Mesothelial cell of epicardium (in vitro differentiated cells): ENCODE results near the gene KDM4B. TPM values are rescaled to one million over a fixed set of nuclear protein-coding genes. Genes with fewer than 3 reads are reported as not detected.
"Not testable (repeated sequence)": the region's sequence is repeated elsewhere in the genome, so short reads cannot be mapped to it uniquely, and the experiment has no call there.

Source experiments
- DNase-seq, 2 experiments: peaks; one replicate each; pipeline ENCODE4 v3.0.0; 2021; ENCODE audit warnings: low spot score in 2 of 2; ENCODE audit not compliant: unreplicated experiment in 2 of 2
- H3K27ac Mint-ChIP-seq: 2 replicates; pipeline ENCODE4 v1.8.0; 2021; ENCODE audit warnings: mixed read lengths
- H3K27me3 Mint-ChIP-seq: 2 replicates; pipeline ENCODE4 v1.8.0; 2021; ENCODE audit warnings: low read depth, mixed read lengths
- H3K36me3 Mint-ChIP-seq: 2 replicates; pipeline ENCODE4 v1.8.0; 2021; ENCODE audit warnings: mixed read lengths
- H3K4me1 Mint-ChIP-seq: 2 replicates; pipeline ENCODE4 v1.8.0; 2021; ENCODE audit warnings: mixed read lengths
- H3K4me3 Mint-ChIP-seq: 2 replicates; pipeline ENCODE4 v1.8.0; 2021; ENCODE audit warnings: mild to moderate bottlenecking, moderate library complexity, mixed read lengths
- H3K9me3 Mint-ChIP-seq: 2 replicates; pipeline ENCODE4 v1.8.0; 2021; ENCODE audit warnings: mixed read lengths
- total RNA-seq: library from RNA; stranded (reverse); gene quantifications from 3 replicates; pipeline ENCODE4 v1.2.1, GENCODE V29; 2021
- TF ChIP-seq, protein P1 (sequence below): fragments of 200-600 bp; sonication (generic); IDR thresholded peaks from one replicate; pipeline ENCODE4 v1.5.0; 2021; ENCODE audit warnings: antibody characterized with exemption; ENCODE audit not compliant: unreplicated experiment

KDM4B gene
- total RNA-seq, 1 donor from 2014 or later = 80.5 TPM

DNA sequence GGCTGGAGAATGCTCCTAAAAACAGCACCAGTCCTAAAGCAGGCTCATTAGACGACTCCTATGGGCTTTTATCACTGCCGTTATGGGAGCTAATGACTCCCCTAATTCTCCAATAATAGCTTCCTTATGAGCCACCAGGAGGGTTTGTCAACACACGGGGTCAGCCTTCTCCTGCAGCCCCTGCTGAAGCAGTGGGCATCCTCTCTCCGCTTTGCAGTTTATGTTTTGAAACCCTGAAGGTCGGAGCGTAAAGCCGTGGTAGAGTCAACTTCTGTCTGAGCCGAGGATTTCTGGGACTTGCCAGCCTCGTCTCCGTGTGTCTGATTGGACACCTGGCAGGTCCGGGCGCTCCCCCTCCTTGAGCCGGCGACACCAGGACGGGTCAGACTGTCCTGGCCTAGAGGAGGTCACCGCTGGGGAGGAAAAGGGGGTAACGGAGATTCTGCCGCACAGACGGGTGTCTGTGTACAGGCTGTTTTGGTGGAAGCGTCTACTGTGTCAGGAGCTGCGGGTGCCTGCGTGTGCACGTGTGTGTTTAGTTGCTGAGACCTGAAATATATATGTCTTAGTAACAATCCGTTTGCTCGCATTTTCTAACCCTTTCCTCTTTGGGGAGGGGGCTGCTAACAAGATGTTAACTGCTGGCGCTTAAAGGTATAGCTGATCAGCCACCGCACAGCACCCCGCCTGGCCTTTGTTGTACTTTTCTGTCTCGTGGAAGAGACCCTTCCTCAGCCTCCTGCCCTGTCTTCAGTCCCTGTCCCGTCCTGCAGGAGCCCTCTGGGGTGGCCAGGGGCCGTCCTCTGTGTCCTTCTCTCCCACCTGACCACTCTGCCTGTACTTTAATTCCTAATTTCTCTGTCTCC, 1.9 kb downstream of the KDM4B start:
- Mint-ChIP-seq H3K4me1 (peaks cover 37% of the 10 kb centered on the region), H3K36me3 (no peaks in the 10 kb centered on the region), H3K27ac (peak overlapping the region; percentile 79), H3K27me3 (no peaks in the 10 kb centered on the region), H3K9me3 (no peaks in the 10 kb centered on the region), H3K4me3 (peak overlapping the region; percentile 92)
- TF ChIP-seq, protein P1, sequence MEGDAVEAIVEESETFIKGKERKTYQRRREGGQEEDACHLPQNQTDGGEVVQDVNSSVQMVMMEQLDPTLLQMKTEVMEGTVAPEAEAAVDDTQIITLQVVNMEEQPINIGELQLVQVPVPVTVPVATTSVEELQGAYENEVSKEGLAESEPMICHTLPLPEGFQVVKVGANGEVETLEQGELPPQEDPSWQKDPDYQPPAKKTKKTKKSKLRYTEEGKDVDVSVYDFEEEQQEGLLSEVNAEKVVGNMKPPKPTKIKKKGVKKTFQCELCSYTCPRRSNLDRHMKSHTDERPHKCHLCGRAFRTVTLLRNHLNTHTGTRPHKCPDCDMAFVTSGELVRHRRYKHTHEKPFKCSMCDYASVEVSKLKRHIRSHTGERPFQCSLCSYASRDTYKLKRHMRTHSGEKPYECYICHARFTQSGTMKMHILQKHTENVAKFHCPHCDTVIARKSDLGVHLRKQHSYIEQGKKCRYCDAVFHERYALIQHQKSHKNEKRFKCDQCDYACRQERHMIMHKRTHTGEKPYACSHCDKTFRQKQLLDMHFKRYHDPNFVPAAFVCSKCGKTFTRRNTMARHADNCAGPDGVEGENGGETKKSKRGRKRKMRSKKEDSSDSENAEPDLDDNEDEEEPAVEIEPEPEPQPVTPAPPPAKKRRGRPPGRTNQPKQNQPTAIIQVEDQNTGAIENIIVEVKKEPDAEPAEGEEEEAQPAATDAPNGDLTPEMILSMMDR = no peak
- no peak for DNase-seq

DNA sequence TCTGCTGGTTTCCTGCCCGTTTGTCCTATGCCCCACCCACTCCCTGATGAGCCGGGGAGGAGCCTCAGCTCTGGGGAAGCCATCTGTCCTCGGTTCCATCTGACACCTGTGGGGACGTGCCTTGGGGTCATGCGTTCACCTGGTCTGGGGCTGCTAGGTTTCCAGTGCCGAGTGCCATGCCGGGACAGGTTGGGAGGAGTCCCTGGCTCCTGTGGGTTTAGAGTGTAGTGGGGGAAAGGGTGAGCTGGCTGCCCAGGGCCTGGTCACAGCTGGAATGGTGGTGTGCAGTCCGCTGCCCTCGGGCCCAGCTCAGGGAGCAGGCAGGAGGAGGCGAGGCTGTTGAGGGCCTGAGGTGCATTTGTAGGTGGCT, 2.5 kb downstream of the KDM4B start:
- TF ChIP-seq, protein P1 = no peak
- peak overlapping the region; percentile 92 for H3K4me3 Mint-ChIP-seq
- peaks cover 41% of the 10 kb centered on the region for H3K4me1 Mint-ChIP-seq
- H3K27ac Mint-ChIP-seq = peak overlapping the region; percentile 63
- H3K9me3 Mint-ChIP-seq = no peaks in the 10 kb centered on the region
- no peaks in the 10 kb centered on the region for H3K27me3 Mint-ChIP-seq
- H3K36me3 Mint-ChIP-seq = no peaks in the 10 kb centered on the region
- DNase-seq = no peak

DNA sequence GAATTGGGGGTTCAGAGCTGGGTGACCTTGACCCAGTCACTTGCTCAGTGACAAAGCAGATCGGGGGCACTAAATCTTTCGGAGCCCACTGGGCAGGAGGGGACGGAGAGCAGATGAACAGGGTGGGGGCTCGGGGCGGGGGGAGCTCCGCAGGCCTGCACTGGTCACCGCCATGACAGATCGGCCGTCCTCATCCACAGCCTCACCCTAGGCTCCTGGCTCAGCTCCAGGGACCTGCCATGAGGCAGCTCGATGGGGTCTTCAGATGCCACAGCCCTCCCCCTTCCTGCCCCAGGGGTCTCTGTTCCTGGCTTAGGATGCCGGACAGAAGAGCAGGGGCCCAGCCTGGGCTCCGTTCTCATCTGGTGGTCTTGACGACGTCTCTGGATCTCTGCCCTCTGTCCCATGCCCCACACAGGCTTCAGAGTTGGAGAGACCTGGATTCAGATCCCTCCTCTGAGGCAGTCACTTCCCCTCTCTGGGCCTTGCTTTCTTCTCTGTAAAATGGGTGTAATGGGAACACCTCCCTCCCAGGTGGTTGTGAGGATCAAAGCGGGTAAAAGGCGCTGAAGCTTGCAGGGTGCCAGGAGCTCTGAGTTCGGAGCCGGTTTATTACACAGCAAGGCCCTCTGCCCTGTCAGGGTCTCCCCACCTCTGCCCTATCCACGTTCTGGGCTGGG, 3.0 kb downstream of the KDM4B start:
- DNase-seq = no peak
- no peaks in the 10 kb centered on the region for H3K9me3 Mint-ChIP-seq
- no peaks in the 10 kb centered on the region for H3K27me3 Mint-ChIP-seq
- TF ChIP-seq, protein P1 = no peak
- H3K4me3 Mint-ChIP-seq = peak overlapping the region; percentile 92
- H3K4me1 Mint-ChIP-seq = peaks cover 44% of the 10 kb centered on the region
- no peaks in the 10 kb centered on the region for H3K36me3 Mint-ChIP-seq
- peak overlapping the region; percentile 63 for H3K27ac Mint-ChIP-seq

DNA sequence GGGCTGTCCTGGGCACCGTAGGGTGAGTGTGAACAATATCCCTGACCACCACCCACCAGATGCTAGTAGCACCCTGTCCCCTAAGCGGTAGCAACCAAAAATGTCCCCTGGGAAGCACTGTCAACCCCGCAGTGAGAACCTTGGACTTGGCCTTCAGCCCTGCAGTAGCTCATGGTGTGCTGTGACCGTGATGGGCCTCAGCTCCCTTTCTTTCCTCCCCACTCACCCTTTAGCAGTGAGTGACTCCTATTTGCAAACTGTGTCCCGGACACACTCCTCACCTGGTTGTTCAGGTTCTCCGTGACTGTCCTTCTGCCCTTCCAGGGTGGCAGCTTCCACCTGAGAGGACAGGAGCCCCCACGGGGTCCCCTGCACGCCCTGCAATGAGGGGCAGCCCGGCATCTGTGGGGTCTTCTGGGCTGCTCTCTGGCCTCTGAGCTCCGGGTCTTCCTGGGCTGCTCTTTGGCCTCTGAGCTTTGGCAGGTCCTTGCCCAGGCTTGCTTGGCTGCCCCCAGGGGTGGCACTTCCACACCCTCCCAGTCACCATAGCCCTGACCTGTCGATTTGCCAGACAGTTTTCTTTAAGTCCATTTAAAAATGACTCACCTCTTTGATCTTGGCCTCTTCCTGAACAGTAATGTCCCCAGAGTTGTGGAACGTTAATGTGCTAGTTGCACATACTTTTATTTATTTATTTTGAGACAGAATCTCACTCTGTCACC, 3.8 kb downstream of the KDM4B start:
- TF ChIP-seq, protein P1 = no peak
- no peaks in the 10 kb centered on the region for H3K9me3 Mint-ChIP-seq
- H3K27me3 Mint-ChIP-seq = no peaks in the 10 kb centered on the region
- no peak for DNase-seq
- H3K27ac Mint-ChIP-seq = peak overlapping the region; percentile 16
- peaks cover 51% of the 10 kb centered on the region for H3K4me1 Mint-ChIP-seq
- H3K4me3 Mint-ChIP-seq = peak overlapping the region; percentile 31
- no peaks in the 10 kb centered on the region for H3K36me3 Mint-ChIP-seq

DNA sequence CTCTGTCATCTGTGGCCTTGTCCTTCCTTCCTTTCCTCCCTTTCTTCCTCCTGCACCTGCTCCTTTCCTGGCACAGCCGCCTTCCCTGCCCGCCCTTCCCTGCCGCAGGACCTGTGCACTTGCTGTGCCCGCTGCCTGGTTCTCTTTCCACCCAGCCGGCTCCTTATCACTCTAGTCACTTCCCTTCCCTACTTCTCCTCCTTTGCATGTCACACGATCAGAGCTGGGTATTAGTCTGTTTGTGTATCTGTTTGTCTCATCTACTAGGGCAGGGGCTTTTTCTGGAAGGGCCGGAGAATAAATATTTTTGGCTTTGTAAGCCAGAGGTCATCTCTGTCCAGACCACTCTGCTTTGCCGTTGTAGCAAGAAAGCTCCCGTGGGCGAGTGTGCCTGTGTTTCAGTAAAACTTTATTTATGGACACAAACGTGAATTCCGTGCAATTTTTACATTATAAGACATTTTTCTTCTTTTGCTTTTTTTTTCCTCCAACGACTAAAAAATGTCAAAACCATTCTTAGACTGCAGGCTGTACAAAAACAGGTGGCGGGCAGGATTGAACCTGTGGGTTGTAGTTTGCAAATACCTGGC, 6.1 kb downstream of the KDM4B start:
- Mint-ChIP-seq H3K27me3 (no peaks in the 10 kb centered on the region), H3K36me3 (no peaks in the 10 kb centered on the region), H3K4me3 (no peak overlapping the region), H3K9me3 (no peaks in the 10 kb centered on the region), H3K27ac (peak overlapping the region; percentile 14), H3K4me1 (peaks cover 52% of the 10 kb centered on the region)
- TF ChIP-seq, protein P1 = no peak
- DNase-seq = no peak

DNA sequence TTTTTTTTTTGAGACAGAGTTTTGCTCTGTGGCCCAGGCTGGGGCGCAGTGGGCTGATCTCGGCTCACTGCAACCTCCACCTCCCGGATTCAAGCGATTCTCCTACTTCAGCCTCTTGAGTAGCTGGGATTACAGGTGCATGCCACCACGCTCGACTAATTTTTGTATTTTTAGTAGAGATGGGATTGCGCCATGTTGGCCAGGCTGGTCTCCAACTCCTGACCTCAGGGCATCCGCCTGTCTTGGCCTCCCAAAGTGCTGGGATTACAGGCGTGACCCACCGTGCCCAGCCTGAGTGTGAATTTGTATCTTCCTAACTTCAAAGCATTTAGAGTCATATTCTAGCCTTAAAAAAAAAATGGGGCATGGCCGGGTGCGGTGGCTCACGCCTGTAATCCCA, 6.7 kb downstream of the KDM4B start:
- H3K27me3 Mint-ChIP-seq = not testable (repeated sequence)

More for the DNA sequence above, 6.7 kb downstream of the KDM4B start:
- H3K9me3 Mint-ChIP-seq, H3K27ac Mint-ChIP-seq, DNase-seq, H3K4me3 Mint-ChIP-seq, H3K36me3 Mint-ChIP-seq: not testable (repeated sequence)
- H3K4me1 Mint-ChIP-seq = peaks cover 48% of the 10 kb centered on the region
